ENCODE results near the gene SH3BP1.

SH3BP1 gene

DNA sequence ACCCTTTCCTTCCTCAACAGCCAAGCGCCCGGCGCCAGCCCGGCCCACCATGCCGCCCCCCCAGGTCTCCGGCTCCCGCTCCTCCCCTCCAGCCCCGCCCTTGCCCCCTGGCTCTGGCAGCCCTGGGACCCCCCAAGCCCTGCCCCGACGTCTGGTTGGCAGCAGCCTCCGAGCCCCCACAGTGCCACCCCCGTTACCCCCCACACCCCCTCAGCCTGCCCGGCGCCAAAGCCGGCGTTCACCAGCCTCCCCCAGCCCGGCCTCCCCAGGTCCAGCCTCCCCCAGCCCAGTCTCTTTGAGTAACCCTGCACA, 15.7 kb downstream of the SH3BP1 start:
- TF ChIP-seq, protein P1, sequence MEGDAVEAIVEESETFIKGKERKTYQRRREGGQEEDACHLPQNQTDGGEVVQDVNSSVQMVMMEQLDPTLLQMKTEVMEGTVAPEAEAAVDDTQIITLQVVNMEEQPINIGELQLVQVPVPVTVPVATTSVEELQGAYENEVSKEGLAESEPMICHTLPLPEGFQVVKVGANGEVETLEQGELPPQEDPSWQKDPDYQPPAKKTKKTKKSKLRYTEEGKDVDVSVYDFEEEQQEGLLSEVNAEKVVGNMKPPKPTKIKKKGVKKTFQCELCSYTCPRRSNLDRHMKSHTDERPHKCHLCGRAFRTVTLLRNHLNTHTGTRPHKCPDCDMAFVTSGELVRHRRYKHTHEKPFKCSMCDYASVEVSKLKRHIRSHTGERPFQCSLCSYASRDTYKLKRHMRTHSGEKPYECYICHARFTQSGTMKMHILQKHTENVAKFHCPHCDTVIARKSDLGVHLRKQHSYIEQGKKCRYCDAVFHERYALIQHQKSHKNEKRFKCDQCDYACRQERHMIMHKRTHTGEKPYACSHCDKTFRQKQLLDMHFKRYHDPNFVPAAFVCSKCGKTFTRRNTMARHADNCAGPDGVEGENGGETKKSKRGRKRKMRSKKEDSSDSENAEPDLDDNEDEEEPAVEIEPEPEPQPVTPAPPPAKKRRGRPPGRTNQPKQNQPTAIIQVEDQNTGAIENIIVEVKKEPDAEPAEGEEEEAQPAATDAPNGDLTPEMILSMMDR (IDR thresholded peaks at IDR 0.05) = no peak

DNA sequence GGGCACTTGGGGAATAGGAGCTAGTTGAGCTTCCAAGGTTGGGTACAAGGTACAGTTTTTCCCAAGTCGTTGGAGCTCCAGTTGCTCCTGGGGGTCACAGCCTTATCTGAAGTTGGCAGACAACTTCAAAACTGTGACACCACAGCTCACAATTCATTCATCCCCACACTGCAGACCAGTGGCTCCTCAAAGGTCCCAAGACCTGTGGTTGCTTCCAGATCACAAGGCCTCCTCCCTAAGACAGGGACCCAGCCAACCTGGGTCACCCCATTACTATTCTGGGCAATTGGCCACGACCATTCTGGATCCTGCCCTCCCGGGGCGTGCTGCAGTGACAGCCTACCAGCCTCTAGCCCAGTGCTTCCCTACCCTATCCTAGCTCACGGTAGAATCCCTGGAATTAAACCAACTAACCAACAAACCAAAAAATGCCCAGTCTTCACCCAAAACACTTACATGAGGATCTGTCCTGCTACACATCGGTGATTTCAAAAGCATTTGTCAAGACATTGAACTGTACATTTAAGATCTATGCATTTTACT, 18.2 kb downstream of the SH3BP1 start:
- TF ChIP-seq, protein P1 (IDR thresholded peaks at IDR 0.05) = no peak

DNA sequence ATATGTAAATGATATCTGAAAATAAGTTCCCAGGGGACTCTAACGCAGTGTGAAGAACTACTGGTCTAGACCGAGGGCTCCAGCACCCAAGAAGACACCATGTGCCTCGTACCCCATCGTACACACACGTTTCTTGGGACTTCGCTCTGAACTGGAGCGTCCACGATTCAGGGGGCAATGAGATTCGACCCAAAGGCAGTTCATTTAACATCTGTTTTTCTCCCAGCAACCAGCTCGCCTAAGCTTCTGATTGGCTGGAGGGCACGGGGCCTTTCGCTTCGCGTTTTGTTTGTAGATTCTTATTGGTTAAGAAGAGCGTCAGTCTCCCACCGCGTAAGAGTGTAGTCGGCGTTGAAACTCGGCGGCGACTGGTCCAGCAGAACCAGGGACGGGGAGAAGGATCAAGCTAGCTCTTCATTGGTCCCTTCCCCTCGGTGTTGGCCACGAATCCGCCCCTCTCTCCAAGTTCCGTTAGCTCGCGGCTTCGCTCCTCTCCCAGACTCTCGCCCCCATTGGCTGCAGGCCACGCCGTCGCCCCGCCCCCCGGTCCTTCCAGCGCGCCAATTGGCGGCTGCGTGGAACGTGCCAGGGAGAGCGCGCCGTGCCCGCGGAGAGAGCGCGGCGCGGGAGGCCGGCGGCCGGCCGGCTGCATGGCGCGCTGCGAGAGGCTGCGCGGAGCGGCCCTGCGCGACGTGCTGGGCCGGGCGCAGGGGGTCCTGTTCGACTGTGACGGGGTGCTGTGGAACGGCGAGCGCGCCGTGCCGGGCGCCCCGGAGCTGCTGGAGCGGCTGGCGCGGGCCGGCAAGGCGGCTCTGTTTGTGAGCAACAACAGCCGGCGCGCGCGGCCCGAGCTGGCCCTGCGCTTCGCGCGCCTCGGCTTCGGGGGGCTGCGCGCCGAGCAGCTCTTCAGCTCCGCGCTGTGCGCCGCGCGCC, 18.9 kb downstream of the SH3BP1 start, which contains the start of gene PDXP:
PDXP (plus strand) TSS at position 591 of the 933 bp plus-strand sequence; CDS start at position 651, 60 bp downstream.
- TF ChIP-seq, protein P1 (IDR thresholded peaks at IDR 0.05) = no peak

GRCh38 chr22:37659066-37659896, 19.8 kb downstream of the SH3BP1 start:
- TF ChIP-seq, protein P1 (IDR thresholded peaks at IDR 0.05) = no peak

DNA sequence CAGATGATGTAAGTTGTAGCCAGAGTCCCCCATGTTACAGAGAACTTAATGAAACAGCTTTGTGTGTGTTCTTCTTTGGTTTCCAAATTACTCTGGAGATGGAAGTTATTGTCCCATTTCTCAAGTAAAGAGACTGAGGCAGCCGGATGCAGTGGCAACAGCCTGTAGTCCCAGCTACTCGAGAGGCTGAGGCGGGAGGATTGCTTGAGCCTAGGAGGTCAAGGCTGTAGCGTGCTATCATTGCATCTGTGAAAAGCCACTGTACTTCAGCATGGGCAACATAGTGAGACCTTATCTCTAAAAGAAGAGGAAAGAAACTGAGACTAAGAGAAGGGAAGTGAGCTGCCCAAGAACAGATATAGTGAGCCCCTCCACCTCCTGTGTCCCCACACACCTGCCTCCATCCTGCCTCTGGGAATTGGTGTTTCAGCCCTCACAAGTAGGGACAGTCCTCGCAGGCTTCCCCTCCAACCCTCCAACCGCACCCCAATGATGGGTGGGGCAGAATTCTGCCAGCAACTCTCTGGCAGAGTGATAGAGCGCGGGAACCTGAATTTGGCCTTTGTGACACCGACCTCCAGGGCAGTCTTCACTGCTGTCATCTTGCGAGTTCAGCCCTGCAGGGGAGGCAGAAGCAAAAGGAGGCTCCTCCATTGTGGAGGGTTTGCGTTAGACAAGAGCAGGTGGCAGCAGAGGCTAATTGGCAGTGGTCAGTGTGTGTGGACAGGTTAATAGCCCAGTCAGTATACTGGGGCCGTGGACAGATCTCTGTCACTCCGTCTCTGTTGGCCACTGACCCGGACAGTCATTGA, 20.6 kb downstream of the SH3BP1 start:
- TF ChIP-seq, protein P1 (IDR thresholded peaks at IDR 0.05) = no peak

DNA sequence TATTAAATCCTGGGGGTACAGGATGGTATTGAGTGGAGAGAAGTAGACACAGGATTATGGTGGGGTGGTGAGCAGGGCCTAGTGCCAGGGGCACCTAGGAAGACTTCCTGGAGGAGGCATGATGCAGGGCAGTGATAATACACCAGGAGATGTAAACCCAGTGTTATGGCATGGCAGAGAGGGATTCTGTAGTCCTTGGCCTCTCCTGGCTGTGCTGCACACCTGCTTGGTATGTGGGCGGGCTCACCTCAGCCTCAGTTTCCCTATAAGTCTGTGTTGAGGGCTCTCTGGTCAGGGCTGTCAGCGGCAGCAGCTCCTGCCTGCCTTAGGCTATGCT, 21.2 kb downstream of the SH3BP1 start:
- TF ChIP-seq, protein P1 (IDR thresholded peaks at IDR 0.05) = no peak
